Measurements from ENCODE around the gene FBP1.

DNA sequence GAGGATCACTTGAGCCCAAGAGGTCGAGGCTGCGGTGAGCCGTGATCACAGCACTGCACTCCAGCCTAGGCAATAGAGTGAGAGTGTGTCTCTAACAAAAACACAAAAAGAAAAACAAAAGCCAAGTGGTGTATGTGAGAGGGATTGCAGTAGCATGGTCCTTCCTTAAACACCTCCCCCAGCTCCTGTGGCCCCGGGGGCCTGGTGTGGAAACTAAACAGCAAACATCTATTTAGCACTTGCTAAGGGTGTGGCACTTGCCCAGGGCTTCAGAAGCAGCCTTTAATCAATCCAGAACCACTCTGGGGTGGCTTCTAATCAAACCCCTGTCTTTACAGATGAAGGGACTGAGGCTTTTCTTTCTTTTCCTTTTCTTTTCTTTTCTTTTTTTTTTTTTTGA, 4.4 kb upstream of the FBP1 start:
- TF ChIP-seq, protein P1, sequence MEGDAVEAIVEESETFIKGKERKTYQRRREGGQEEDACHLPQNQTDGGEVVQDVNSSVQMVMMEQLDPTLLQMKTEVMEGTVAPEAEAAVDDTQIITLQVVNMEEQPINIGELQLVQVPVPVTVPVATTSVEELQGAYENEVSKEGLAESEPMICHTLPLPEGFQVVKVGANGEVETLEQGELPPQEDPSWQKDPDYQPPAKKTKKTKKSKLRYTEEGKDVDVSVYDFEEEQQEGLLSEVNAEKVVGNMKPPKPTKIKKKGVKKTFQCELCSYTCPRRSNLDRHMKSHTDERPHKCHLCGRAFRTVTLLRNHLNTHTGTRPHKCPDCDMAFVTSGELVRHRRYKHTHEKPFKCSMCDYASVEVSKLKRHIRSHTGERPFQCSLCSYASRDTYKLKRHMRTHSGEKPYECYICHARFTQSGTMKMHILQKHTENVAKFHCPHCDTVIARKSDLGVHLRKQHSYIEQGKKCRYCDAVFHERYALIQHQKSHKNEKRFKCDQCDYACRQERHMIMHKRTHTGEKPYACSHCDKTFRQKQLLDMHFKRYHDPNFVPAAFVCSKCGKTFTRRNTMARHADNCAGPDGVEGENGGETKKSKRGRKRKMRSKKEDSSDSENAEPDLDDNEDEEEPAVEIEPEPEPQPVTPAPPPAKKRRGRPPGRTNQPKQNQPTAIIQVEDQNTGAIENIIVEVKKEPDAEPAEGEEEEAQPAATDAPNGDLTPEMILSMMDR (IDR thresholded peaks at IDR 0.05): no peak
- no peak for TF ChIP-seq POLR2AphosphoS5 (IDR thresholded peaks at IDR 0.05)
